HepG2 (cell line): Measurements from ENCODE around the gene SREBF1. TPM values are rescaled to one million over a fixed set of nuclear protein-coding genes. Genes with fewer than 3 reads are reported as not detected.
A peak's percentile ranks its signal among the peaks of the same experiment; 100 is the strongest.

Experiments
- ATF5 ChIP-seq: sonication (generic); formaldehyde crosslinking; IDR thresholded peaks from 2 replicates; pipeline ENCODE4 v1.4.0; 2020; ENCODE audit warnings: mild to moderate bottlenecking, low read depth, missing genetic modification reagents
- HHEX ChIP-seq: IDR thresholded peaks from 2 replicates; pipeline ENCODE4 v1.6.1; 2016; ENCODE audit warnings: control low read depth
- HIVEP1 ChIP-seq: sonication (generic); formaldehyde crosslinking; IDR thresholded peaks from 2 replicates; pipeline ENCODE4 v1.4.0; 2020; ENCODE audit warnings: mild to moderate bottlenecking, missing genetic modification reagents
- NFIC ChIP-seq: IDR thresholded peaks from 2 replicates; pipeline ENCODE4 v1.6.1; 2012; ENCODE audit warnings: mild to moderate bottlenecking, low read length, inconsistent platforms
- NR2F6 ChIP-seq, 2 experiments: IDR thresholded peaks; 2 replicates each; pipeline ENCODE4 v1.6.1; 2016; ENCODE audit warnings: antibody characterized with exemption in 1 of 2, mild to moderate bottlenecking in 1 of 2
- RXRB ChIP-seq: IDR thresholded peaks from 2 replicates; pipeline ENCODE4 v1.6.1; 2016; ENCODE audit warnings: borderline replicate concordance, missing genetic modification reagents, missing compliant biosample characterization
- TBL1XR1 ChIP-seq: fragments of 150-350 bp; IDR thresholded peaks from 2 replicates; pipeline ENCODE4 v1.6.1; 2014; ENCODE audit warnings: borderline replicate concordance, low read length; ENCODE audit not compliant: partially characterized antibody
- THAP11 ChIP-seq: IDR thresholded peaks from 2 replicates; pipeline ENCODE4 v1.6.1; 2016; ENCODE audit warnings: missing biosample characterization, missing genetic modification reagents
- TRIM24 ChIP-seq: sonication (generic); formaldehyde crosslinking; IDR thresholded peaks from 2 replicates; pipeline ENCODE4 v1.8.0; 2022; ENCODE audit warnings: mild to moderate bottlenecking, missing genetic modification reagents
- ZBTB1 ChIP-seq: sonication (generic); formaldehyde crosslinking; IDR thresholded peaks from 2 replicates; pipeline ENCODE4 v1.4.0; 2020; ENCODE audit warnings: missing genetic modification reagents, borderline replicate concordance
- ZFP90 ChIP-seq: sonication (generic); formaldehyde crosslinking; IDR thresholded peaks from 2 replicates; pipeline ENCODE4 v1.8.0; 2022; ENCODE audit warnings: missing genetic modification reagents, mild to moderate bottlenecking, inconsistent platforms, borderline replicate concordance
- ZFX ChIP-seq: sonication (generic); formaldehyde crosslinking; IDR thresholded peaks from 2 replicates; pipeline ENCODE4 v1.4.0; 2020; ENCODE audit warnings: mild to moderate bottlenecking, low read depth, missing genetic modification reagents, moderate library complexity
- ZFYVE20 ChIP-seq: sonication (generic); formaldehyde crosslinking; IDR thresholded peaks from 2 replicates; pipeline ENCODE4 v1.8.0; 2023; ENCODE audit warnings: low read depth, mild to moderate bottlenecking, moderate library complexity, missing genetic modification reagents, borderline replicate concordance
- ZMYM3 ChIP-seq: sonication (generic); formaldehyde crosslinking; IDR thresholded peaks from 2 replicates; pipeline ENCODE4 v1.5.1; 2020; ENCODE audit warnings: mild to moderate bottlenecking, missing genetic modification reagents
- ZNF20 ChIP-seq: sonication (generic); formaldehyde crosslinking; IDR thresholded peaks from 2 replicates; pipeline ENCODE4 v1.4.0; 2020; ENCODE audit warnings: mild to moderate bottlenecking, moderate library complexity, missing genetic modification reagents
- ZNF850 ChIP-seq: sonication (generic); formaldehyde crosslinking; conservative IDR thresholded peaks from 2 replicates; pipeline ENCODE4 v1.9.0; 2021; ENCODE audit warnings: mild to moderate bottlenecking, missing genetic modification reagents
- ZNF879 ChIP-seq: sonication (generic); formaldehyde crosslinking; IDR thresholded peaks from 2 replicates; pipeline ENCODE4 v1.8.1; 2023; ENCODE audit warnings: missing genetic modification reagents
- ZSCAN25 ChIP-seq: sonication (generic); formaldehyde crosslinking; IDR thresholded peaks from 2 replicates; pipeline ENCODE4 v1.8.0; 2022; ENCODE audit warnings: mild to moderate bottlenecking, missing genetic modification reagents
- ZZZ3 ChIP-seq: sonication (generic); formaldehyde crosslinking; IDR thresholded peaks from 2 replicates; pipeline ENCODE4 v1.4.0; 2020; ENCODE audit warnings: missing genetic modification reagents, mild to moderate bottlenecking, borderline replicate concordance
- polyA plus RNA-seq, 8 experiments: library from polyadenylated mRNA; depleted of rRNA in 3 of 8; stranded (reverse) in 7 of 8; unstranded in 1 of 8; fragments of >200 nt; fragmentation: Illumina TruSeq in 4 of 8; extraction: Trizol in 4 of 8; gene quantifications; 2 replicates each; pipeline versions ENCODE4 v1.2.1 to v1.2.3, GENCODE V29; 2011 to 2016; ENCODE audit warnings: low read depth in 4 of 8, missing spikeins in 1 of 8, mixed read lengths in 1 of 8; ENCODE audit not compliant: insufficient read depth in 1 of 8
- total RNA-seq, 5 experiments: library from RNA; depleted of rRNA; stranded (reverse); fragments of >200 nt; fragmentation: Illumina TruSeq; extraction: Trizol; gene quantifications; 2 replicates each; pipeline ENCODE4 v1.2.3, GENCODE V29; 2016; ENCODE audit warnings: low read depth in 1 of 5
- TF ChIP-seq, protein P1 (sequence below): sonication (generic); formaldehyde crosslinking; IDR thresholded peaks from 2 replicates; pipeline ENCODE4 v1.5.0; 2020; ENCODE audit warnings: mild to moderate bottlenecking, missing genetic modification reagents, borderline replicate concordance
- TF ChIP-seq, protein P2 (sequence below): sonication (generic); formaldehyde crosslinking; IDR thresholded peaks from 2 replicates; pipeline ENCODE4 v1.8.0; 2022; ENCODE audit warnings: missing genetic modification reagents, mild to moderate bottlenecking, moderate library complexity, borderline replicate concordance

SREBF1 gene
- total and polyA plus RNA-seq, 2 of the 13 experiments (the other 11 are each of a cell fraction or from before 2014, with no cell fraction given), result 34.3 to 38.0 TPM

- TF ChIP-seq, protein P1, sequence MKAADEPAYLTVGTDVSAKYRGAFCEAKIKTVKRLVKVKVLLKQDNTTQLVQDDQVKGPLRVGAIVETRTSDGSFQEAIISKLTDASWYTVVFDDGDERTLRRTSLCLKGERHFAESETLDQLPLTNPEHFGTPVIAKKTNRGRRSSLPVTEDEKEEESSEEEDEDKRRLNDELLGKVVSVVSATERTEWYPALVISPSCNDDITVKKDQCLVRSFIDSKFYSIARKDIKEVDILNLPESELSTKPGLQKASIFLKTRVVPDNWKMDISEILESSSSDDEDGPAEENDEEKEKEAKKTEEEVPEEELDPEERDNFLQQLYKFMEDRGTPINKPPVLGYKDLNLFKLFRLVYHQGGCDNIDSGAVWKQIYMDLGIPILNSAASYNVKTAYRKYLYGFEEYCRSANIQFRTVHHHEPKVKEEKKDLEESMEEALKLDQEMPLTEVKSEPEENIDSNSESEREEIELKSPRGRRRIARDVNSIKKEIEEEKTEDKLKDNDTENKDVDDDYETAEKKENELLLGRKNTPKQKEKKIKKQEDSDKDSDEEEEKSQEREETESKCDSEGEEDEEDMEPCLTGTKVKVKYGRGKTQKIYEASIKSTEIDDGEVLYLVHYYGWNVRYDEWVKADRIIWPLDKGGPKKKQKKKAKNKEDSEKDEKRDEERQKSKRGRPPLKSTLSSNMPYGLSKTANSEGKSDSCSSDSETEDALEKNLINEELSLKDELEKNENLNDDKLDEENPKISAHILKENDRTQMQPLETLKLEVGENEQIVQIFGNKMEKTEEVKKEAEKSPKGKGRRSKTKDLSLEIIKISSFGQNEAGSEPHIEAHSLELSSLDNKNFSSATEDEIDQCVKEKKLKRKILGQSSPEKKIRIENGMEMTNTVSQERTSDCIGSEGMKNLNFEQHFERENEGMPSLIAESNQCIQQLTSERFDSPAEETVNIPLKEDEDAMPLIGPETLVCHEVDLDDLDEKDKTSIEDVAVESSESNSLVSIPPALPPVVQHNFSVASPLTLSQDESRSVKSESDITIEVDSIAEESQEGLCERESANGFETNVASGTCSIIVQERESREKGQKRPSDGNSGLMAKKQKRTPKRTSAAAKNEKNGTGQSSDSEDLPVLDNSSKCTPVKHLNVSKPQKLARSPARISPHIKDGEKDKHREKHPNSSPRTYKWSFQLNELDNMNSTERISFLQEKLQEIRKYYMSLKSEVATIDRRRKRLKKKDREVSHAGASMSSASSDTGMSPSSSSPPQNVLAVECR, result peak; percentile 23; the same call in 1 of the 2 replicates
- TF ChIP-seq ZFYVE20 (CRISPR knock-in tag) (no peak), NR2F6 (IDR thresholded peaks at IDR 0.05) (peak; percentile 11; the same call in 1 of the 2 replicates), NR2F6 (CRISPR knock-in tag; IDR thresholded peaks at IDR 0.05) (peak; percentile 70; the same call in 1 of the 2 replicates), TBL1XR1 (no peak), HHEX (CRISPR knock-in tag) (no peak), NFIC (no peak), ZSCAN25 (CRISPR knock-in tag) (no peak), ZFX (CRISPR knock-in tag) (peak; percentile 45; the same call in 1 of the 2 replicates), THAP11 (CRISPR knock-in tag) (no peak), ZNF850 (CRISPR knock-in tag) (no peak), ZBTB1 (CRISPR knock-in tag) (no peak), ZNF879 (CRISPR knock-in tag) (no peak), ZFP90 (CRISPR knock-in tag) (no peak; the same call in 1 of the 2 replicates), ZZZ3 (CRISPR knock-in tag) (no peak), RXRB (CRISPR knock-in tag) (0 out of 2 replicates have a peak, but pooled peaks have one; percentile 14), ZMYM3 (no peak), ATF5 (CRISPR knock-in tag) (no peak), HIVEP1 (CRISPR knock-in tag) (no peak), TRIM24 (CRISPR knock-in tag) (no peak), ZNF20 (CRISPR knock-in tag) (no peak)
- TF ChIP-seq, protein P2, sequence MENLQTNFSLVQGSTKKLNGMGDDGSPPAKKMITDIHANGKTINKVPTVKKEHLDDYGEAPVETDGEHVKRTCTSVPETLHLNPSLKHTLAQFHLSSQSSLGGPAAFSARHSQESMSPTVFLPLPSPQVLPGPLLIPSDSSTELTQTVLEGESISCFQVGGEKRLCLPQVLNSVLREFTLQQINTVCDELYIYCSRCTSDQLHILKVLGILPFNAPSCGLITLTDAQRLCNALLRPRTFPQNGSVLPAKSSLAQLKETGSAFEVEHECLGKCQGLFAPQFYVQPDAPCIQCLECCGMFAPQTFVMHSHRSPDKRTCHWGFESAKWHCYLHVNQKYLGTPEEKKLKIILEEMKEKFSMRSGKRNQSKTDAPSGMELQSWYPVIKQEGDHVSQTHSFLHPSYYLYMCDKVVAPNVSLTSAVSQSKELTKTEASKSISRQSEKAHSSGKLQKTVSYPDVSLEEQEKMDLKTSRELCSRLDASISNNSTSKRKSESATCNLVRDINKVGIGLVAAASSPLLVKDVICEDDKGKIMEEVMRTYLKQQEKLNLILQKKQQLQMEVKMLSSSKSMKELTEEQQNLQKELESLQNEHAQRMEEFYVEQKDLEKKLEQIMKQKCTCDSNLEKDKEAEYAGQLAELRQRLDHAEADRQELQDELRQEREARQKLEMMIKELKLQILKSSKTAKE (CRISPR knock-in tag), result 0 out of 2 replicates have a peak, but pooled peaks have one; percentile 40
Measured at GRCh38 chr17:17783116-17783824, 53.5 kb downstream of the SREBF1 start (continued).
